Stimulated activated CD8-positive, alpha-beta memory T cell treated with anti-CD3 and anti-CD28 coated beads, Interleukin-2, amount 100 ng/mL, for 1 hour (primary cell): ENCODE measurements around the gene VAPB.
"Not testable (repeated sequence)": the region's sequence is repeated elsewhere in the genome, so short reads cannot be mapped to it uniquely, and the experiment has no call there.

Source experiments
- DNase-seq, 2 donors: peaks; one replicate each; pipeline ENCODE4 v3.0.0-alpha.2; 2020; ENCODE audit warnings: low read depth in 2 of 2

The VAPB gene

GRCh38 chr20:58388882-58389323 is at the start of gene VAPB:
VAPB (plus strand) TSS chr20:58389229; CDS start chr20:58389460, 231 bp downstream.
- peak; percentile 96 to 98 for DNase-seq

DNA sequence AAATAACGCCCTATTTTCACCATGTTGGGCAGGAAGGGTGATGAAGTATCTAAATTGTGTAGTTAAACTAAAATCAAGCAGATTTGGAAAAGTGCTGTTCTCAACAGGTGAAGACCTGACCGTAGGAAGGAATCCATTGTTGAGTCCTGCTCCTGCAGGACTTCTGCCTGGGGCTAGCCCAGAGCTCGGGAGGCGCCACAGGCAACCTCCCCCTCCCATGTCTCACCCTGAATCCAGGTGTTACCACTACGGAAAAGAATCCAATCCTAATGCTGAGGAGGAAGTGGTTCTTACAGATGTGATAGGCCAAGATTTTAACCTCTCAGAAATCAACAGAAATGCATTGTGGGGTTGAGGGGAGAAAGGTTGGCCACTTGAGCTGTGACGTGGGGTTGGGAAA is 49.3 kb upstream of the VAPB start:
- DNase-seq, result no peak

- DNase-seq, result no peak
These were observed 48.9 kb upstream of the VAPB start for GRCh38 chr20:58340151-58340550.

GRCh38 chr20:58340853-58341252 is 48.2 kb upstream of the VAPB start:
- no peak for DNase-seq

GRCh38 chr20:58342104-58342945 is 46.7 kb upstream of the VAPB start:
- DNase-seq, result no peak

- DNase-seq, result no peak
These were observed 44.3 kb upstream of the VAPB start for GRCh38 chr20:58344741-58345140.

DNA sequence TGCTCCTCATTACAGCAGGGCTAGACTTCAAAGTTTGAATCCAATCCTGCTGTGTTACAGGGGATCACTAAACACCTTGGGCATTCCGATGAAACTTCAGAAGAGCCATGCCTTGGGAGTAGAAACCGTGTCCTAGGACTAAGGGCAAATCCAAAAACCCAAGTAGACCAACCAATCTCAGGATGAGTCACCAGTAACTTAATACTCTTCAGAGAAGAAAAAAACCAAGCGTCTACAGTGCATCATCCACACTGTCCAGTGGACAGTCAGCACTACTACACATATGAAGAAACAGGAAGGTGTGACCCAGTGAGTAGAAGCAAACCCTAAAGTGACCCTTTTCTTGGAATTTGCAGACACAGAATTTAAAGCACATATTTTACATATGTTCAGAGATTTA is 39.5 kb upstream of the VAPB start:
- DNase-seq, result no peak

DNA sequence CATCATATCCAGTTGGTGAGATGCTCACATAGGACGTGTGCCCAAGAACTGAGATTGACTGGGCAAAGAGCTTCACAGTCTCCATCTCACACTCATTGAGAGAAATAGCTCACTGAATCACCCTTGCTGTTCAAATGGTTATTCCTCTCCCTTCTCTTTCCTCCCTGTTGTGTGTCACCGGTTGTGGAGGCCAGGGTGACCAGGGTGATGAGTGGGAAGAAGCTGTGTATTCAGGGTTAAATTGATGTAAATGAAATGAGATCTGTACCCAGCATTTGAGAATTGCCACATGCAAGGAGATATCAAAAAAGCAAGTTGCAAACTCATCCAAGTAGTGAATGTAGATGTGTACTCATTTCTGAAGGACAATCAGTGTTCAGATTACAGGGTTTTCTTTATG is 36.6 kb upstream of the VAPB start:
- no peak for DNase-seq

- DNase-seq, result no peak
These were observed 29.6 kb upstream of the VAPB start for GRCh38 chr20:58359441-58359840.

- DNase-seq, result no peak
These were observed 28.1 kb upstream of the VAPB start for GRCh38 chr20:58360936-58361335.

DNA sequence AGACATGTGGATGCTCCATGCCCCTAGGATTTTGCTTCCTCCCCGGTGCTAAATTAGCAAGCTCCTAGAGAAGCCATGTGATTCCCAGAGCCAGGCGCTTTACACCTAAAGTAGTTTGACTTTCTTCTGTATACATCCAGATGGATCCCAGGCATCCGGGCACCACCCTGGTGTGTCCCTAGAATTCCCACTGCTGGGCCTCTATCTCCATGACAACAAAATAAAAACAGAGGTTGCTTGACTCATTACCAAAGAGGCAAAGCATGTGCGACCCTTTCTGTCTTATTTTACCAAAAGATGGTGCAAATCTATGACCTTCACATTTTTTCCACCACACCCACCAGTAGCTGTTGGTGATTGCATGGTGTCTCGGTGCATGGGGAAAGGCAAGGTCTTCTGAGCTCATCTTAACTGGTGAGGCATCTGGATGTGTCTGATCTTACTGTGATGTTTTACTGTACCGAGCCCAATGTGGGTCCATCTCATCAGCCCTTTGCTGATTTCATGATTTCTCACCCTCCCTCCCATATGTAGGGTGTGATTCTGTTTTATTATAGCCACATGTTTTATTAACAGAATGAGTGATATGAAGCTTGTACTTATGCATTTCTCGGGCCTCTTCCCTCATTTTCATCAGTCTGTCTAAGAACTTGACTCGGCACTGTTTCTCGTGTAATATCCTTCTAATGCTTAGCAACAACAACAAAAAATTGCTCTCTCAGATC is 27.4 kb upstream of the VAPB start:
- DNase-seq, result no peak

DNA sequence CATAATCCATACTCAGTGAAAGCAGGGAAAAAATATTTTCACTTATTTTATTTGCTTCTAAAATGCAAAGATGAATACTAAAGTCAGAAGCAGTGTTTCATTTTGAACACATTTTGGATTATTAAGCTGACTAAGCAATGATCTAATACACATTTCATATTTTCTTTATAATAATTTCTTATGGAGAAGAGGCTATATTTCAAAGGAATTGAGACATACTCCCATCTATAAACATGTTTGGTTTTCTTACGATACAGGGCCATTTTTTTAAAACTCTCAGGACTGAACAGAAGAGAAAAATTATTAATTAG is 26.9 kb upstream of the VAPB start:
- DNase-seq, result no peak

DNA sequence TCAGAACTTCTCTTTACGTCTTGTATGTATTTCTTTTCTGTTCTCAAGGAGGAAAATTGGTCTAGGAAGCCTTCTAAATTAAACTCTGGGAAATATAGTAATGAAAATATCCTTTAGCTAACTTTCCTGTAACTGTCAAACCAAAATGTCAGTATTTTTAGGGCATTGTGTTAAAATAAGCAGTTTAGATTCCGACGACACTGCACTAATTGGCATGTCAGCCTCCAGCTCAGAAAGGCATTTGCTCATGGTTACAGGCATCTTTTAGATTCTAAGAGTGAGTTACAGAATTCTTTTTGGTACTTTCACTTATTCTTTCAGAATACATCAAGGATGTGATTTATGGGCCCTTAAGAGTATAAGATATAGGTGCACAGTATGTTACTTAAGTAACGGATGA is 26.1 kb upstream of the VAPB start:
- DNase-seq, result no peak

DNA sequence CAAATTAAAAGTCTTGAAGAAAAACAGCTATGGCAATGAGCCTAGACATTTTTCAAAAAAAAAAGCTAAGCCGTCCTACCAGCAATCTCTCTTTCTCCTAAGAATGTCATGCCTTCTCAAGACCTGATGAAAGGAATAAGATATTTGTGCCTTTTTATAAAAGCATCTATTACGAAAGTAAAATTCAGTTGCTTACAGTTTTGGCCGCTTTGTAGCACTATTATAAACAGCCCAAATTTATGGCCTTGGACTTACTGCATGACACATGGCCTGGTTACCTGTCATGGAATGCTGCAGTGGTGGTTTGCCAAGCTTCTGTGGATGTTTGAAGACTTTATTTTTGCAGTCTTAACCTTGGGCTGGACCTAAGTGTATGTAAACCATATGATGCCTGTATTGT is 22.2 kb upstream of the VAPB start:
- DNase-seq, result no peak

GRCh38 chr20:58372806-58373205 is 16.2 kb upstream of the VAPB start:
- DNase-seq, result no peak

DNA sequence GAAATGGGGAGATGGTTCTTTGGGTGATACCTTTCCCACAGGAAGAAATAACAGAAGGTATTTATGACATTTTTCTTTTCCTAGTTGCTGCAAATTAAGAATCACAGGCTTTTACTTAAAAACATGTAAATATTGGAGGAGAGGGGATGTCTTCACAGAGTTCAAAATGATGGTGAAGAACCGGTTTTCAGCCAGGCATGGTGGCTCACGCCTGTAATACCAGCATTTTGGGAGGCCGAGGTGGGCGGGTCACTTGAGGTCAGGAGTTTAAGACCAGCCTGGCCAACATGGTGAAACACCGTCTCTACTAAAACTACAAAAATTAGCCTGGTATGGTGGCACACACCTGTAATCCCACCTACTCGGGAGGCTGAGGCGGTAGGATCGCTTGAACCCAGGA is 15.7 kb upstream of the VAPB start:
- not testable (repeated sequence) for DNase-seq

DNA sequence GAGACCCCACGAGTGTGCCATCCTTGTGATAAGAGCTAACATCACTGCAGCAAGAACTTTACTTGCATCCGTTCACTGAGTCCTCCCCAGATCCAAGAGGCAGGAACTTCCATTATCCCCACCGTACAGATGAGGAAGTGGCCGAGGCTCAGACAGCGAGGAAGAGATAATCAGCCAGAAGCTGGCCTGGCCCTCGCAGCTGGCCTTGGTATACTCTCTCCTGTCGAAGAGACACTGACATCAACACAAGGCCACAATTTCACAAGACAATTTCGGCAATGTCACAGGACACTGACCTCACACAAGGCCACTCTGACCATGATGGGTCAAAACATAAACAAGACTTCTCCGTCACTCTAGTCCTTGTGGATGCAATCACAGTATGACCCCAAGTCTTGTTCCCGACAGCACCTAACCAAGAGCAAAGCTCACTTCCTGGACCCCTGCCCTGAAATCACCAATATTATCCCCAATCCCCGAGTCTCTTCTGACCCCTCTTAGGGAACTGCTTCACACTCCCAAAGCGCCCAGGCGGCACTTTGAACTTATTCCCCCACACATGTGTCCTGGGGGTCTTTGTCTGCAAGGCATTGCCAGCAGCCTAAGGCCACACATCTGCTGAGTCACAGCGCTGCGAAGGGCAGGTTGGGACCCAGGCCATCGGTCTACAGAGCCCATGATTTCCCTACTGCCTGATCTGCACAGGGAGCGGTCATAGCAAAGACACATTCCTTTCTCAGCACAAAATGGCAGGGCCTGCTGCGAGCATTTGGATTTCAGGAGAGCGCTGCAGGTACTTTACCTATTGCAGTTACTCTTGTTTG is 14.8 kb upstream of the VAPB start:
- DNase-seq, result no peak

DNA sequence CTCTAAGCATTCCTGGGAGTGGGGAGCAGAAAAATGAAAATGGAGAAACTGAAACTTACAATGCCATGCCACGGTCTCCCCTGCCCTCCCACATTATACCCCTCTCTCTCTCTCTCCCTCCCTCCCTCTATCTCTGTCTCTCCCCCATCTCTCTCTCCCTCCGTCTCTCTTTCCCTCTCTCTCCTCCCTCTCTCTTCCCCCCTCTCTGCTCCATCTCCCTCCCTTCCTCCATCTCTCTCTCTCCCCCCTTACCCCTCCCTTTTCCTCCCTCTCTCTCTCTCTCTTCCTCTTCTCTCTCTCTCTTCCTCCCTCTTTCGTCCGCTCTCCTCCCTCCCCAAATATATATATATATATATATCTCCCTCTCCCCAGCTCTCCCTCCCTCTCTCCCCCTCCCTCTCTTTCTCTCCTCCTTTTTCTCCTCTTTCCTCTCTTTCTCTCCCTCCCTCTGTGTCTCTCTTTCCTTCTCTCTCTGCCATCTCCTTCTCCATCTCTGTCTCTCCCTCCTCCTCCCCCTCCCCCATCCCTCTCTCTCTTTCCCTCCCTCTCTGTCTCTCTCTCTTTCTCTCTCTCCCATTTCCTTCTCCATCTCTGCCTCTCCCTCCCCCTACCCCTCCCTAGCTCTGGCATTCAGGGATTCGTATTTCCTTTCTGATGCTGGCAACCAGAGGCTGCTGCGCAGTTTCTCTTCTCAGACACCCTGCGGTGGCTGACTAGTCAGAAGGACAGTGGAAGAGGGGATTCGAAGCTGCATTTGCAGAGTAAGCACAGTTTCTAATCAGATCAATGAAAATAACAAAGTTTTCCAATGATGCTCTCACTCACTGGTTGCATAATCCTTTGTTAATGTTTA is 13.9 kb upstream of the VAPB start:
- no peak for DNase-seq

GRCh38 chr20:58375759-58376352 is 13.2 kb upstream of the VAPB start:
- no peak for DNase-seq

GRCh38 chr20:58377017-58377416 is 12.0 kb upstream of the VAPB start:
- DNase-seq, result no peak

GRCh38 chr20:58377766-58378401 is 11.1 kb upstream of the VAPB start:
- DNase-seq, result no peak
